ENCODE measurements around the gene TMEM176B.
"Not testable (repeated sequence)": the region's sequence is repeated elsewhere in the genome, so short reads cannot be mapped to it uniquely, and the experiment has no call there.

DNA sequence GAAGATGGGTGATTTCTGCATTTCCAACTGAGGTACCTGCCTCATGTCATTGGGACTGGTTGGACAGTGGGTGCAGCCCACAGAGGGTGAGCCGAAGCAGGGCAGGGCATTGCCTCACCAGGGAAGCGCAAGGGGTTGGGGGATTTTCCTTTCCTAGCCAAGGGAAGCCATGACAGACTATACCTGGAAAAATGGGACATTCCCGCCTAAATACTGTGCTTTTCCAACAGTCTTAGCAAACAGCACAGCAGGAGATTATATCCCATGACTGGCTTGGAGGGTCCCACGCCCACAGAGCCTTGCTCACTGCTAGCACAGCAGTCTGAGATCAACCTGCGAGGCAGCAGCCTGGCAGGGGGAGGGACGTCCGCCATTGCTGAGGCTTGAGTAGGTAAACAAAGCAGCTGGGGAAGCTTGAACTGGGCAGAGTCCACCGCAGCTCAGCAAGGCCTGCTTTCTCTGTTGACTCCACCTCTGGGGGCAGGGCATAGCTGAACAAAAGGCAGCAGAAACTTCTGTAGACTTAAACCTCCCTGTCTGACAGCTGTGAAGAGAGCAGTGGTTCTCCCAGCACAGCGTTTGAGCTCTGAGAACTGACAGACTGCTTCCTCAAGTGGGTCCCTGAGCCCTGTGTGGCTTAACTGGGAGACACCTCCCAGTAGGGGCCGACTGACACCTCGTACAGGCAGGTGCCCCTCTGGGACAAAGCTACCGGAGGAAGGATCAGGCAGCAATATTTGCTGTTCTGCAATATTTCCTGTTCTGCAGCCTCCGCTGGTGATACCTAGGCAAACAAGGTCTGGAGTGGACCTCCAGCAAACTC lies 7.7 kb upstream of the TMEM176B start:
- TF ChIP-seq POLR2A (IDR thresholded peaks at IDR 0.05), result not testable (repeated sequence)
- TF ChIP-seq, protein P1, sequence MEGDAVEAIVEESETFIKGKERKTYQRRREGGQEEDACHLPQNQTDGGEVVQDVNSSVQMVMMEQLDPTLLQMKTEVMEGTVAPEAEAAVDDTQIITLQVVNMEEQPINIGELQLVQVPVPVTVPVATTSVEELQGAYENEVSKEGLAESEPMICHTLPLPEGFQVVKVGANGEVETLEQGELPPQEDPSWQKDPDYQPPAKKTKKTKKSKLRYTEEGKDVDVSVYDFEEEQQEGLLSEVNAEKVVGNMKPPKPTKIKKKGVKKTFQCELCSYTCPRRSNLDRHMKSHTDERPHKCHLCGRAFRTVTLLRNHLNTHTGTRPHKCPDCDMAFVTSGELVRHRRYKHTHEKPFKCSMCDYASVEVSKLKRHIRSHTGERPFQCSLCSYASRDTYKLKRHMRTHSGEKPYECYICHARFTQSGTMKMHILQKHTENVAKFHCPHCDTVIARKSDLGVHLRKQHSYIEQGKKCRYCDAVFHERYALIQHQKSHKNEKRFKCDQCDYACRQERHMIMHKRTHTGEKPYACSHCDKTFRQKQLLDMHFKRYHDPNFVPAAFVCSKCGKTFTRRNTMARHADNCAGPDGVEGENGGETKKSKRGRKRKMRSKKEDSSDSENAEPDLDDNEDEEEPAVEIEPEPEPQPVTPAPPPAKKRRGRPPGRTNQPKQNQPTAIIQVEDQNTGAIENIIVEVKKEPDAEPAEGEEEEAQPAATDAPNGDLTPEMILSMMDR (IDR thresholded peaks at IDR 0.05), result not testable (repeated sequence)
